HL-60/S4 treated with phorbol 12-myristate 13-acetate at 8.2 ng/mL for 4 days and 3 days (cell line): Measurements from ENCODE around the gene VIPR2.

ENCODE experiments used
- in situ Hi-C: fragments of 300-500 bp; cut with MboI; formaldehyde crosslinking; loops from 2 replicates; pipeline ENCODE4 v1.15.0; 2022; ENCODE audit warnings: low sequenced_read_pairs

The VIPR2 gene

DNA sequence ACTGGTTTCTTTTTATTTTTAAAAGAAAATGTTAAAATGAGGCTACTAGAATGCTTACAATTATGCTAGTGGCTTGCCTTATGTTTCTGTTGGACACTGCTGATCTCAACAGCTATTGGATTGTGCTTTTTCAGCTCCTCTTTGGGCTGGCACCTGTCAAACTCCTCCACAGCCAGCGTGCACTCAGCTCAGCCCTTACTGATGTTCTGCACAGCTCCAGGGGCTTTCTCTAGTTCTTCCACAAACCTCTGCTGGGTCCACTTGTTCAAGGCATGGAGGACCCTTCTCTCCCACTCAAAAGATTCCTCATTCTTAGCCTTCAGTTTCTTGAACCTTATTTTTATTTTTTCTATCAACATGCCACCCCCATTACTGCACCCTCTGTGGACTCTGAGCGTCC is 96.0 kb downstream of the VIPR2 start:
- in situ Hi-C loops, result no loop called here

DNA sequence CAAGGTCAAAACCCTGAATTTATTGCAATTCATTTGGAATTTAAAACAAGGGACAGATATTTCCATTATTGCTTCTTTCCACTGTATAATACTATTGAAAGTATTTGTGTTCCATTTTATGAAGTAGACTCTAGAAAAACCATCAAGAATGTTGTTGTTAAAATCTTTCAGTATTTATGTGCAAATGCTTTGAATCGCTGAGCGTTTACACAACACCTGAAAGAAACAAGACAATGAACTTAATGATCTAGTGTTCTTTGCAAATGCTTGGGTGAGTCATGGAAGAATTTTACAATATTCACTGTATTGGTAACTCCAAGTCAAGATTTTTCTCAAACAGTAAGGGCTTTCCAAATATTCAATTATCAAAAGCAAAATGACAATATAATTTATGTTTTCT is 97.1 kb downstream of the VIPR2 start:
- in situ Hi-C loops, result no loop called here

DNA sequence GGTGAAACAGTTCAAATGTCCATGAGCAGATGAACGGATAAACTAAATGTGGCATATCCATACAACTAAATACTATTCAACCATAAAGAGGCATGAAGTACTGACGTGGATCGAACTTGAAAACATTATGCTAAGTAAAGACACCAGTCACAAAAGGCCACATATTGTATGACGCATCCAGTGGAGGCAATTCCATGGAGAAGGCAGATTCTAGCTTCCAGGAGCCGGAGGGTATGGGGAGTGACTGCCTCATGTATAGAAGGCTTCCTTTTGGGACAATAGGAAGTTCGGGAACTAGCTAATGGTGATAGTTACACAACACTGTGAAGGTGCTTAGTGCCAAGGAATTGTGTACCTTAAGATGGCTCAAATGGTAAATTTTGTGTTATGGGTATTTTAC is 98.4 kb downstream of the VIPR2 start:
- in situ Hi-C loops, result no loop called here

DNA sequence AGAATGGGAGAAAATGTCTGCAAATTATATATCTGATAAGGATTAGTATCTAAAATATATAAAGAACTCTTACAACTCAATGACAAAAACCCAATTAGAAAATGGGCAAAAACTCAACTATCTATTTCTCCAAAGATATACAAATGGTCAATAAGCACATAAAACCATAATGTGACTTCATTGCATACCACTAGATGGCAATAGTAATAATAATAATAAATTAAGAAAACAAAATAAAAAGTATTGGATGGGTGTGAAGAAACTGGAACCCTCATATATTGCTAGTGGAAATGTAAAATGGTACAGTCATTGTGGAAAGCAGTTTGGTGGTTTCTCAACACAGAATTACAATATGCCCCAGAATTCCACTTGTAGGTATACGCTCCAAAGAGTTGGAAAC is 98.8 kb downstream of the VIPR2 start:
- in situ Hi-C loops, result no loop called here

DNA sequence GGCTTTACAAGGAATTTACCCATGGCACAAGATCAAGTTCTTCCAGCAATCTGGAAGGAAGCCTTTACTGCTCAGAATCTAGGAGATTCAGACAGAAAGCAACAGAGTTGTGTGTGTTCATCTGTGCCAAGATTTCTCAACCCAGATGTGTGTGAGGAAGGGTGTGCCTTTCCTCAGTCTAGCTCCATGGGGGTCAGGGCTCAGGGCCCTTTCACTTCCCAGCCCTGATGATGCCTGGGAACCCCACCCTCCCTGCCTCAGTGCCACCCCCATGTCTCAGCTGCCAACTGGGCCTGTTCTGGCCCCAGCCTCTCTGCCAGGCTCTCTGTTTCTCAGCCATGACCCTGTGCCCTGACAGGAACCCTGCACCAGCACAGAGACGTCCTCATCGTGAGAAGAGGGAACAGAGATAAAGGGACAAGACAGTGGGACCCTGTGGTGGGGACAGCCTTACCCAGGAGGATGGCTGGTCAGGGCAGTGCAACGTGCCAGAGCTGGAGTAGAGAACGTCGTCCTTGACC is 102.0 kb downstream of the VIPR2 start:
- in situ Hi-C loops, result no loop called here

DNA sequence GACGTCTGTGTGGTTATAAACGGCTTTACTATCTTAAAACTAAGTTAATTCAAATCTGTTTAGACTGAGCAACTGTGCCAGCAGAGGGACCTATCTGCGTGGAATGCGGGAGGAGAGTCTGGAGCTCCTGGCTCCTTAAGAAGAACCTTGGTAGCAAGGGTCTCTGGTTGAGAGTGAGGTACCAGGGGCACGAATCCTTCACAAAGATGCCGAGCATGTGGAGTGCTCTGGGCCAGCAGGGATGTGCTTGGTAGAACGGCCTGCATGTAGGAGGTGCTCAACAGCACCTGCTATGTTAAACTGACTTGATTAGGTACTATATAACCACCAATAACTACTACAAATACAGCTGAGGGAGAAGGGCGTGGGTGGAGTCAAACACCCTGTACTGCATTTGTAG is 102.6 kb downstream of the VIPR2 start:
- in situ Hi-C loops, result no loop called here

DNA sequence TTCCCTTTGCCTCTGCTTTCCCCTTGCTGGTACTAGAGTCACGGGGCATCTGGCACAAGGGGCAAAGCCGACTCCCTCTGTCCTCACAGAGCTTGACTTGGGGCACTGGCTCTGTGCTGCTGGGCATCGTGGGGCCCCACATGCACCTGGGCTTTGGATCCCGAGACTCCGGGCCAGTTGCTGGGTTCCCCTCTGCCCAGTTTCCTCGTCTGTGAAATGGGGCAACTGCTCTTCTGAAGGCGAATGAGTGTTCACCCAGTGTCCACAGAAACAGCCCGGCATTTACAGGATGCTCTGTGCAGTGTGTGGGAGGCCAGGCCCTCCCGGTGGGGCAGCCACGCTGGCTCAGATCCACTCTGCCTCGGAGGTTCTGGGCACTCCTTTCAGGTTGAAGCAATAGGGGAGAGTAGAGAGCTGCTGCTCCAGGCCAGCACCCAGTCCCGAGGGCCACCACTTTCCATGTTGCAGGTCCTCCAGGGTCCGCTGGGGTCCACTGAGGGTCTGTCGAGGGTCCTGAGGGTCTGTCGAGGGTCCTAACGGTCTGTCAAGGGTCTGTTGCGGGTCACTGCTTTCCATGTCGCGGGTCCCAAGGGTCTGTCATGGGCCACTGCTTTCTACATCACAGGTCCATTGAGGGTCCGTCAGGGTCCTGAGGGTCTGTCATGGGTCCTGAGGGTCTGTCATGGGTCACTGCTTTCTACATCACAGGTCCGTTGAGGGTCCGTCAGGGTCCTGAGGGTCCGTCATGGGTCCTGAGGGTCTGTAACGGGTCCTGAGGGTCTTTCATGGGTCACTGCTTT is 103.6 kb downstream of the VIPR2 start:
- in situ Hi-C loops, result no loop called here

DNA sequence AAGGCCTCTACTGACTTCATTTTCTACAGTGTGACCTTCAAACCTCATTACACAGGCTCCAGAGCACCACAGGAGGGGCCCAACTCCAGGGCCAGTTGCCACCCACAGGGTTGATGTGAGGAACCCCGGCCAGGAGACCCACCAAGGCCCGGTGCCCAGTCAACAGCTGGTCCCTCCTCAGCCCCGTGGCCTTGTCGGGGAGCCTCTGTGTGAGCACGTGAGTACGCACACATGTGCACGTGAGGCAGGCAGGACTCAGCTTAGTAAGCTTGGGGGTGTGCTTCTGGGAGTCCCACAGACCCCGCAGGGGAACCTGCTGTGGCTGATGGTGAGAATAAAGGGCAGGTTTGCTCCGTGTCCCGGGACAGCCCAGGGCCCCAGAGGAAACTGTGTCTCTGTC is 104.5 kb downstream of the VIPR2 start:
- in situ Hi-C loops, result no loop called here

DNA sequence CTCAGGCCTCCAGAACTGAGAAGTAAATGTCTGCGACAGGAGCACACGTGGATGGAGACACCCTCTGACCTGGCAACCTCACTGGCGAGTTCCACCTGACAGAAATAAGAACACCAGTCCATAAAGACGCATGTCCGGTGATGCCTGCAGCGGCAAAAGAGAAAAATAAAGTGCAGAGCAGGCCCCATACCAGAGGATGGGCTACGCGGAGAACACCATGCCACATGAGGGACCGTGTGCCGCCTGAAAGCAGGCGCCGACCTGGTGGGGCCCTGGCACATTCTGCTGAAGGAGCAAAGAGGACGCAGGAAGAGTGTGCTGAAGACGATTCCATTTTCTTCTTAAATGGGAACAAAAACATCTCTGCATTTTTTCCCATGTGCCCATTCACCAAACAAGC is 105.0 kb downstream of the VIPR2 start:
- in situ Hi-C loops, result no loop called here

DNA sequence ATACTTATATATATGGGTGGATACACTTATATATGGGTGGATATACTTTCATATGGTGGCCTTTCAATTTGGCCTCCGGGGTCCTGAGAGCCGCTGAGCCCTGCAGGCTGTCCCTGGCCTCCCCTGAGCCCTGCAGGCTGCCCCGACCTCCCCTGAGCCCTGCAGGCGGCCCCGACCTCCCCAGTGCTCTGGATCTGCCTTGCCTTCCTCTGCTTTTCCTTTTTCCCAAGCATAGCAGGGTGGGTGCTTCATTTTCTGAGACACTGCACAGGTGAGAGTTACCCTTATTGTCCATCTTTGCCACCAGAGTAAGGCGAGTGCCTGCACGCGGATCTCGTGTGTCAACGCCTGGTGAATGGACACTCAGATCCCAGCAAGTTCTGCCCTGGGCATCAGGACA is 106.6 kb downstream of the VIPR2 start:
- in situ Hi-C loops, result no loop called here

DNA sequence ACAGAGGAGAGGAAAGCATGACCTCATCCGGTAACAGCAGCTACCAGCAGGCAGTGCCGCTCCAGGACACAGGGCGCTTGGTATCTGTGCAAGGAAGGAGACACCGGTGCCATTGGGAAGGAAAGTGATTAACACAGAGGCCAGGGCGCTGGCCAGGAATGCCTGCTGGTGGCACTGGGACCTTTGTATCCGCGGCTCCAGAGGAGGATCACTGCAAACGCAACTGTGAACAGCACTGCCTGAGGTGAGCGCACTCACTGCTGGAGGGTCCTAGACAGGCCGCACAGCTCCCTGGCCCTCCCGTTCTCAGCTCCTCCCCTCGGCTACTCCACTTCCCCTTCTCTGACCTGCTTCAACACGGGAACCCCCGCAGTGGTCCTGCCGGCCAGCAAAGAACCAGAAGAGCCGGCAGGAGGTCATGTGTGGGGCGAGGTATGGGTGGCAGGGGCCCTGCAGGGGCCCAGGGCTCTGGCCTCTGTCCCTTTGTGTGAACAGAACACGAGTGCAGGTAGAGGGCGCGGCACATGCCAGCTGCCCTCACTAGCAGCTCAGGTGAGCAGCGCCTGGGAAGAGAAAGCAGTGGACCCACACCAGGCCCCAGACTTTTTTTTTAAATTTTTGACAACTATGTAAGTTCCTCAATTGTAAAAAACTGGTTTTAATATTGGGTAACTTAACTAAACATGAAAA is 107.6 kb downstream of the VIPR2 start:
- in situ Hi-C loops, result no loop called here

DNA sequence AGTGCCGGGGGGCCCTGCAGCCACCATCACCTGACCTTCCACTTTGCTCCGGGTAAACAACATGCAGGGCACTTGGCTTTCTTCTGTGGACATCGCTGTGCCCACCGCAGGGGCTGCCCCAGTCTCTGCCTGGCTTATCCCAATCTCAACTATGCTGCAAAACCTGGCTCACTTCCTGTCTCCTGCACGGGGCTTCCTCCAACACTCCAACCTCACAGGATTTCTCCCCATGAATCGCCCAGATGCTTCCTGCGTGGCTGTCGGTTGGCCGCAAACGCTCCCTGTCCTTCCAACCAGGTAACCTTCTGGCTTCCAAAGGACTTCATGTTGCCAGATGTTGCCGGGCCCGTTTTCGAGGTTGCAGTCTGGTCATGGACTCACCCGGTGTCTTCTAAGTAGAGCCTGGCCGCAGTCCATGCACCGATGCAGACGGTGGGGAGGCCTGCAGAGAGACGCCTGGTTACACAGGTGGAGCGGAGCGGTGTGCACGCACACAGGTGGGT is 109.0 kb downstream of the VIPR2 start:
- in situ Hi-C loops, result no loop called here

DNA sequence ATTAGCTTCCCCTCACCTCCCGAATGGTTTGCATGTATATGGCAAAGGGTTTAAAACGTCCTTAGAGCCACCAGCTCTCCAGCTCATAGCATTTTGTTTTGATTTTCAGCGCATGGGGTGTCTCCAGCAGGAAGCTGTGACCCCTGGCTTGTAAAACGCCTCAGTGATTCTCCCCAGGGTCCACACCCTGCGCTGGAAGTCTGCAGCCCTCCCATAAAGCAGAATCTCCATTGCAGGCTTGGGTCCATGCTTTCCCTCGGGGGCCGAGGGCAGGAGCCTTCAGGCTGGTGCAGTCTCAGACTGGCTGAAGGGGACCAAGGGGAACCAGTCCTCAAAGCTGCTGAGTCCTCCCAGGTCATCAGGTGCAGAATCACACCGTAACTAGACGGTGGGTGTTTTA is 109.7 kb downstream of the VIPR2 start:
- in situ Hi-C loops, result no loop called here

DNA sequence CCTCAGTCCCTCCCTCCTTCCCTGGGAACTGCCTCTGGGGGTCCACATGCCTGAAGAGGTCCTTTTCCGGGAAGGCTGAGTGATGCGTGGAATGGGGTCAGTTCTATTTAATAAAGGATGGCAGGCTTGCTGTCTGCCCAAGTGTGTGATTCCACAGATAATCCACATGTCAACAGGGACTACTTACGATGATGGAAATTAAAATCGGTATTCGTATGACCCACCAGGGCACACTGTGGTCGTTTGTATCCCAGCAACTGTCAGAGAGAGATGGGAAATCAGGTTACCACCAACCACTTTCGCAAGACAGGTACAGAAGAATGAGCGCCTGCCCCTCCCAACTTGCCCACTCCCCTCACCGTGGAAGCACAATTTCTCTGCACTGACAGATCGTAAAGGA is 110.3 kb downstream of the VIPR2 start:
- in situ Hi-C loops, result no loop called here

DNA sequence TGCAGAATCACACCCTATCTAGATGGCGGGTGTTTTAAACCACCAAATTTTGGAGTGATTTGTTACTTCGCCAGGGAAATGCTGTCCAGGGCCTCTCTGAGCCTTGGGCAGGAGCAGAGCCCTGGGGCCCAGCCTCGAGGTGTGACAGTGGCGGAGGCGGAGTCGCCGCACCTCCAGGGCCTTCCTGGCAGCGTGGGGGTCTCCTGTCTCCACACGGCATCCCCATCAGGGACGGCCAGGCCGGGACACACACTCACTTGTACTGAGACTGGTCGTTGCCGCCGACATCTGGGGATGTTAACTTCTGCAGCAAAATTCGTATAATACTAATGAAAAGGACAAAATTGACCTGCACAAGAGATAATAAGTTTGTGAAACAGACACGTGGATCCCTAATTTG is 110.7 kb downstream of the VIPR2 start:
- in situ Hi-C loops, result no loop called here

DNA sequence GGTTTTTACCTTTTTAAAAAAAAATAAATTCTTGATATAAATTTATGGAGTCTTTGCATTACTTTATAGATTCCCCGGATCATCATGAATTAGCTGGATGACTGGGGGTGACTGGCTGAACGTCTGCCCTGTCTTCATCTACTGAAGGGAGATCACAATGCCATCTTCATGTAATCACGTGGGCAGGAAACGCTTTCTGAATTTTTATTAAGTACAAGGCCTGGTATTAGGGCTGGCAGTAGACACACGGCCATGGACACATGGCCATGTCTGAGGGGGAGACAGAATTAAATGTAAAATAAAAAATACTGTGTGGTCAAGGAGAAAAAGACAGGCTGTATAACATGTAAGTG is 111.2 kb downstream of the VIPR2 start:
- in situ Hi-C loops, result no loop called here

DNA sequence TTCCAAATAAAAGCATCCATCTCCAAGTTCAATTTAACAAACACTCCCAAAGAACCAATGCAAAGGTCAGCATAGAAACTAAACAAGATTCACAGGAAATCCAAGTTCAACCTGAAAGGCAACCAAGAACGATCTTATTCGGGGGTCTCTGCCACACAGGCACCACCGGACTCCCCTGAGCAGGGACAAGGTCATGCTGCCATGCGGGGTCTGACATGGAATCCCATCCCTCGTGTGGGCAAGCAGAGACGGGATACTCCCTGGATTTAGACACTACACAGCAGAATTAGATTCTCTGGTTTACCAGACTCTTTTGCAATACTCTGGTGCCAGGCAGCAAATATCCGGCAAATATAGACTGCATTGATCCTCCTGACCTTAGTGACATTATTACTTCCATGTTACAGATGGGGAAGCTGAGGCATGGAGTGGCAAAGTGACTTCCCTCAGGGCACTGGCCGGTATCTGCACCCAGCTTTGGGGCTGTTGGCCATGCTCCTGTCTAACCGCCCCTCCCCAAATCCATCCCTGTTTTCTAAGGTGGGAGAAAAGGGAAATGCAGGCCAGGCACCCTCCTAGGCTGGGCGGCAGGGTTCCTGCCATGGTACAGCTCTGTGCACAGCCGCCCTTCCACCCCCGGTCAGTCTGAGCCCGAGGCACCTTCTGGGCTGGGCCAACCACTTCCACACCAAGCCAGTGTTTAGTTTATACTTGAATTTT is 111.8 kb downstream of the VIPR2 start:
- in situ Hi-C loops, result no loop called here

DNA sequence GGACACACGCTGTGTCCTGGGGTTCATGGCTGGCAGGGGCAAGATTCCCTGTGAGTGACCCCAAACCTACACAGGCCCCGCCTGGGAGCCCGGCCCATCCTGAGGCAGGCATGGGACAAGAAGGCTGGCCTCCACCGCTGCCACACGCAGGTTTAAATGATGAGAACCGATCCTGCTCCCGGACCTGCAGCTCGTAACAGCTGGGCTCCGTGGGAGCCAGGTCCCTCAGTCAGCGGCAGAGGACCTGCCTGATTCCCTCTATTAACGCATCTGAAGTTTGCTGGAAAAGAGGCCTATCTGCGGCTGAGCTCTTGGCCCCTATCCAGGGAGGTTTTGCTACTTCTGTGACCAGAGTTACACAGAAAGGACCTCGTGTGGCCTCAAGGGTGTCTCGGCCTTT is 112.3 kb downstream of the VIPR2 start:
- in situ Hi-C loops, result no loop called here

DNA sequence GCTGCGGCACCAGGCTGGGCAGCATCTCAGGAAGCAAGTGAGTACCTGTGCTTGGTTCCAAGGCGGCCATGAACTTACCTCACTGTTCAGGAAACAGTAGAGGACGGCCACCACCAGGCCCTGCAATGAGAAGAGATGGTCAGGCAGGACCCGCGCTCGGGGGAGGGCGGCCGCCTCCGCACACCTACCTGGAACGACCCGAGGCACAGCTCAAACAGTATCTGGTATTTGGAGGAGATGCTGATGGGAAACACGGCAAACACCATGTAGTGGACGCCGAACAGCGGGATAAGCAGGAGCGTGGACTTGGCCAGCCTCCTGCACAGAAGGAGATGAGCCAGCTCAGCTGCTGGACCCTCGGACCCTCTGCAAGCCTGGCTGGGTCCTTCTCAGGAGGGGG is 112.9 kb downstream of the VIPR2 start:
- in situ Hi-C loops, result no loop called here

DNA sequence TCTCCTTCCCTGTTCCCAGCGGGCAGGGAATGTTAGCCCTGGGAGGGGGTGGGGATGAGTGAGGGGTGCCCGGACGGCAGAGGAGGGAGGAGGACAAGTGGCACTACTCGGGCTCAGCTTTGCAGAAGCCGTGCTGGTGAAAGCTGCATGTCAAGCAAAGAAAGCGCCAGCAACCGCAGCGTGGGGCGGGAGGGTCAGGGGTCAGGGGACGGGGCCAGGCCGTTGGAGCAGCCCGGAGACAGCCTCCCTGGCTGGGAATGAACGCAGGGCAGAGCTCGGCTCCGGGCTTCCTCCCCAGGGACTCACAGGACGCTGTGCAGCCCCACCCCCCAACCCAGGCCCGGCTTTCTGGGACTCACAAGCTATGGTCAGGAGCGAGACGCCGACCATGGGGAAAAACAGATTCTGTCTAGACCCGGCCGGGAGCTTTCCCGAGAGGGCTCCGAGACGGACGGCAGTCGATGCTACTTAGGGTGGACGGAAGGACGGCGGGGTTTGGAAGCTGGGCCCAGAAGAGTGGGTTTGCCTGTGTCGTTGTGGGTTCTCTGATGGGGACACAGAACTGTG is 113.4 kb downstream of the VIPR2 start:
- in situ Hi-C loops, result no loop called here

DNA sequence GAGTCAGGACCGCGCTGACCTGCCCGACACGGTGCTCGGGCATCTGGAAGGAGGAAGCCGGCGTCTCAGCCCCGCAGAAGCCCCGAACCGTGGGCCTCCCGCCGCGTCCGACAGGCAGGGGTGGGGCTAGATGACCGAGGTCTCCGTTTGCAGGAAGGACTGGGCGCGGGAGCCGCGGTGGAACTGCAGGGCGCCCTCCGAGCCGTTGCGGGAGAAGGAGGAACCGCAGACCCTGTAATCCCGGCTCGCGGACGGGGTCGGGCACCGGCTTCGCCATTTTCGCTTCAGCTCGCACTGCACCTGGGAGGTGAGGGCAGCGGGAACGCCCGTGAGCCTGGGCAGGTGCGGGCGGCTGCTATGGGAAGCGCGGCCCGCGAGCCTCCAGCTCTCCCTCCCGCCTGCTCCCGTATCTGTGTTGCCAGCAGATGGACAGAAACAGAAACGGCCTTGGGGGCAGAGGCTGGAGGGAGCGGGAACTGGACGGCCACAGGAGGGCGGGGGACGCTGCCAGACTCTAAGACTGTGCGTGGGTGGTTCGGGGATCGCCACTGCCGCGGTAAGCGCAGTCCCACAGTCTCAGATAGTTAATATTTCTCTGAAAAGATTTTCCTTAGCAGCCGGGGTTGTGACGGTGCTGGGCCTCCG is 114.1 kb downstream of the VIPR2 start:
- in situ Hi-C loops, result no loop called here
